WTC11 (cell line): ENCODE results near the gene ZFP36L2. TPM values are rescaled to one million over a fixed set of nuclear protein-coding genes. Genes with fewer than 3 reads are reported as not detected.

Source experiments
- ATAC-seq: fragments of 200-7000 bp; cut with Tn5 transposase; 2 replicates; pipeline ENCODE4 v1.10.0; 2021; ENCODE audit warnings: mild to moderate bottlenecking, moderate library complexity
- CTCF ChIA-PET: fragments of 300-600 bp; sonication (Branson Sonifier 250); formaldehyde crosslinking; loops from one replicate; lab custom pipeline; 2021; ENCODE audit warnings: antibody characterized with exemption; lab: Charles Lee
- POLR2A ChIA-PET: fragments of 350-600 bp; sonication (Branson Sonifier 250); formaldehyde crosslinking; loops from one replicate; lab custom pipeline; 2021; ENCODE audit warnings: antibody characterized with exemption; lab: Charles Lee
- DNase-seq: peaks from one replicate; pipeline ENCODE4 v3.0.0; 2021; ENCODE audit warnings: low spot score
- H3K27ac Mint-ChIP-seq: 2 replicates; pipeline ENCODE4 v1.8.0; 2021; ENCODE audit warnings: mixed read lengths
- H3K27me3 Mint-ChIP-seq: 2 replicates; pipeline ENCODE4 v1.8.0; 2021; ENCODE audit warnings: low read depth, mild to moderate bottlenecking, moderate library complexity, mixed read lengths
- H3K36me3 Mint-ChIP-seq: 2 replicates; pipeline ENCODE4 v1.8.0; 2021; ENCODE audit warnings: mixed read lengths
- H3K4me1 Mint-ChIP-seq: 2 replicates; pipeline ENCODE4 v1.8.0; 2022; ENCODE audit warnings: mixed read lengths
- H3K4me3 Mint-ChIP-seq: 2 replicates; pipeline ENCODE4 v1.8.0; 2021; ENCODE audit warnings: mild to moderate bottlenecking, moderate library complexity, mixed read lengths
- H3K9me3 Mint-ChIP-seq: 2 replicates; pipeline ENCODE4 v1.8.0; 2021; ENCODE audit warnings: mixed read lengths
- ARID4B ChIP-seq: sonication (generic); formaldehyde crosslinking; IDR thresholded peaks from 2 replicates; pipeline ENCODE4 v1.8.0; 2023; ENCODE audit warnings: missing genetic modification reagents, mild to moderate bottlenecking, borderline replicate concordance
- CDX4 ChIP-seq: fragments of 250-450 bp; sonication (Bioruptor Pico); IDR thresholded peaks from 2 replicates; pipeline ENCODE4 v1.9.0; 2021; ENCODE audit warnings: moderate library complexity, mild to moderate bottlenecking, inconsistent platforms, borderline replicate concordance
- CREM ChIP-seq: sonication (generic); formaldehyde crosslinking; IDR thresholded peaks from 2 replicates; pipeline ENCODE4 v1.8.1; 2022; ENCODE audit warnings: mild to moderate bottlenecking, missing genetic modification reagents, moderate library complexity
- ETV6 ChIP-seq: sonication (generic); formaldehyde crosslinking; IDR thresholded peaks from 2 replicates; pipeline ENCODE4 v1.8.1; 2022; ENCODE audit warnings: mild to moderate bottlenecking, missing genetic modification reagents
- FOXJ3 ChIP-seq: sonication (generic); formaldehyde crosslinking; IDR thresholded peaks from 2 replicates; pipeline ENCODE4 v1.9.0; 2021; ENCODE audit warnings: missing genetic modification reagents, mild to moderate bottlenecking, borderline replicate concordance
- GABPB1 ChIP-seq: sonication (generic); formaldehyde crosslinking; IDR thresholded peaks from 2 replicates; pipeline ENCODE4 v1.8.1; 2023; ENCODE audit warnings: mild to moderate bottlenecking, missing genetic modification reagents
- HMGA2 ChIP-seq: fragments of 250-450 bp; sonication (Bioruptor Pico); IDR thresholded peaks from 2 replicates; pipeline ENCODE4 v1.4.0; 2021; ENCODE audit warnings: mild to moderate bottlenecking, moderate library complexity
- JAZF1 ChIP-seq: fragments of 250-450 bp; sonication (Bioruptor Pico); IDR thresholded peaks from 2 replicates; pipeline ENCODE4 v1.9.0; 2021; ENCODE audit warnings: moderate library complexity, mild to moderate bottlenecking, inconsistent platforms
- MXD4 ChIP-seq: fragments of 250-450 bp; sonication (Bioruptor Pico); IDR thresholded peaks from 2 replicates; pipeline ENCODE4 v1.8.0; 2021; ENCODE audit warnings: mild to moderate bottlenecking, moderate library complexity, borderline replicate concordance
- MYBL2 ChIP-seq: sonication (generic); formaldehyde crosslinking; IDR thresholded peaks from 2 replicates; pipeline ENCODE4 v1.8.1; 2023; ENCODE audit warnings: mild to moderate bottlenecking, moderate library complexity, missing genetic modification reagents
- NFE2L1 ChIP-seq: sonication (generic); formaldehyde crosslinking; IDR thresholded peaks from 2 replicates; pipeline ENCODE4 v1.8.1; 2023; ENCODE audit warnings: missing genetic modification reagents
- NR3C1 ChIP-seq: sonication (generic); formaldehyde crosslinking; conservative IDR thresholded peaks from 2 replicates; pipeline ENCODE4 v1.8.1; 2023; ENCODE audit warnings: low read depth, mild to moderate bottlenecking, missing genetic modification reagents
- SP1 ChIP-seq: sonication (generic); formaldehyde crosslinking; conservative IDR thresholded peaks from 2 replicates; pipeline ENCODE4 v1.8.1; 2022; ENCODE audit warnings: missing genetic modification reagents
- TEAD4 ChIP-seq: sonication (generic); formaldehyde crosslinking; IDR thresholded peaks from 2 replicates; pipeline ENCODE4 v1.8.0; 2022; ENCODE audit warnings: mild to moderate bottlenecking, missing genetic modification reagents
- USF1 ChIP-seq: sonication (generic); formaldehyde crosslinking; IDR thresholded peaks from 2 replicates; pipeline ENCODE4 v1.8.0; 2022; ENCODE audit warnings: mild to moderate bottlenecking, missing genetic modification reagents
- ZNF121 ChIP-seq: sonication (generic); formaldehyde crosslinking; IDR thresholded peaks from 2 replicates; pipeline ENCODE4 v1.8.0; 2023; ENCODE audit warnings: missing genetic modification reagents
- total RNA-seq: library from RNA; stranded (reverse); gene quantifications from 3 replicates; pipeline ENCODE4 v1.2.3, GENCODE V29; 2021
- TF ChIP-seq, protein P1 (sequence below): sonication (generic); formaldehyde crosslinking; IDR thresholded peaks from 2 replicates; pipeline ENCODE4 v1.8.0; 2023; ENCODE audit warnings: mild to moderate bottlenecking, missing genetic modification reagents
- TF ChIP-seq, protein P2 (sequence below): sonication (generic); formaldehyde crosslinking; IDR thresholded peaks from 2 replicates; pipeline ENCODE4 v1.8.1; 2023; ENCODE audit warnings: mild to moderate bottlenecking, missing genetic modification reagents

ZFP36L2 gene
- total RNA-seq, 1 experiment from 2014 or later: 50.4 TPM

DNA sequence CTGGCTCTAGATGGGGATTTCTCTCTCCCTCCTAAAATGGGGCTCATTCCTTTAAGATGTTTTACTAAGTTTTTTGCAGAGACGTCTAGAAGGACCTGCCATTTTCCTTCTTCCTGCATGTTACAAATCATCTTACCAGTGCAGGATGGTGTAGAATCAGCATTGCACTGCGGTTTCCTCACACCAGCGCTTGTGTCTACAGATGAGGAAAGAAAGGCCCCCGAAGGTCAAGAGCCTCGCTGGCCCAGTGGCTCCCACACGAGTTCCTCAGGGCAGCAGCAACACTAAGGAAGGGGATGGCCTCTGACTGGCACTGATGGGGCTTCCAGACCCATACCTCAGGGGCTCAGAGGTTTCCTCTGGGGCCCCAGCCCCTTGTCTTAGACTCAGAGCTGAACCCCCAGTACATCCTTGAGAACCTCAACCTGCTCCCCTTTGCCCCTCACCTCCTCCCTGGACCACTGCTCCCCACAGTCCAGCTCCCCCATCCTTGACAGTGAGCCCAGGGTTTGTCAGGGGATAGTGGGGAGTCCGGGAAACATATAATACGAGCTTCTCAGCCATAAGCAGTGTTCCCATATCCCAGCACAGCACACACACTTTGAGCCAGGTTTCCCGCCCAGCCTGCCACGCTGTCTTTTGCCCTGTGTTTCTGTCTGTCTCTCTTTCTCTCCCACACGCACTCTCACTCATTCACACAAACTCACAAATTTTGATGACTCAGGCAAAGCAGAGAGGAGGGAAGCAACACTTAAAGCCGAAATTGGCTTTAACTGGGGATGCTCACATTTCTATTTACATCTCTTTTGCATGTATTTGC is 29.4 kb downstream of the ZFP36L2 start:
- Mint-ChIP-seq H3K27me3 (no peaks in the 10 kb centered on the region), H3K9me3 (no peaks in the 10 kb centered on the region), H3K36me3 (no peaks in the 10 kb centered on the region), H3K27ac (peak overlapping the region; percentile 77; the same call in 1 of the 2 replicates), H3K4me1 (peaks cover 27% of the 10 kb centered on the region), H3K4me3 (no peak overlapping the region)
- TF ChIP-seq NFE2L1 (CRISPR knock-in tag) (no peak), HMGA2 (CRISPR knock-in tag) (no peak), GABPB1 (CRISPR knock-in tag) (no peak), TEAD4 (CRISPR knock-in tag) (no peak), FOXJ3 (CRISPR knock-in tag) (no peak), MXD4 (CRISPR knock-in tag) (no peak), JAZF1 (CRISPR knock-in tag) (no peak), ETV6 (CRISPR knock-in tag) (no peak), CREM (CRISPR knock-in tag) (no peak), NR3C1 (CRISPR knock-in tag) (no peak), ARID4B (CRISPR knock-in tag) (no peak), MYBL2 (no peak), CDX4 (CRISPR knock-in tag) (no peak), SP1 (CRISPR knock-in tag) (no peak), USF1 (CRISPR knock-in tag) (no peak), ZNF121 (CRISPR knock-in tag) (no peak)
- TF ChIP-seq, protein P1, sequence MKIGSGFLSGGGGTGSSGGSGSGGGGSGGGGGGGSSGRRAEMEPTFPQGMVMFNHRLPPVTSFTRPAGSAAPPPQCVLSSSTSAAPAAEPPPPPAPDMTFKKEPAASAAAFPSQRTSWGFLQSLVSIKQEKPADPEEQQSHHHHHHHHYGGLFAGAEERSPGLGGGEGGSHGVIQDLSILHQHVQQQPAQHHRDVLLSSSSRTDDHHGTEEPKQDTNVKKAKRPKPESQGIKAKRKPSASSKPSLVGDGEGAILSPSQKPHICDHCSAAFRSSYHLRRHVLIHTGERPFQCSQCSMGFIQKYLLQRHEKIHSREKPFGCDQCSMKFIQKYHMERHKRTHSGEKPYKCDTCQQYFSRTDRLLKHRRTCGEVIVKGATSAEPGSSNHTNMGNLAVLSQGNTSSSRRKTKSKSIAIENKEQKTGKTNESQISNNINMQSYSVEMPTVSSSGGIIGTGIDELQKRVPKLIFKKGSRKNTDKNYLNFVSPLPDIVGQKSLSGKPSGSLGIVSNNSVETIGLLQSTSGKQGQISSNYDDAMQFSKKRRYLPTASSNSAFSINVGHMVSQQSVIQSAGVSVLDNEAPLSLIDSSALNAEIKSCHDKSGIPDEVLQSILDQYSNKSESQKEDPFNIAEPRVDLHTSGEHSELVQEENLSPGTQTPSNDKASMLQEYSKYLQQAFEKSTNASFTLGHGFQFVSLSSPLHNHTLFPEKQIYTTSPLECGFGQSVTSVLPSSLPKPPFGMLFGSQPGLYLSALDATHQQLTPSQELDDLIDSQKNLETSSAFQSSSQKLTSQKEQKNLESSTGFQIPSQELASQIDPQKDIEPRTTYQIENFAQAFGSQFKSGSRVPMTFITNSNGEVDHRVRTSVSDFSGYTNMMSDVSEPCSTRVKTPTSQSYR (CRISPR knock-in tag): no peak
- TF ChIP-seq, protein P2, sequence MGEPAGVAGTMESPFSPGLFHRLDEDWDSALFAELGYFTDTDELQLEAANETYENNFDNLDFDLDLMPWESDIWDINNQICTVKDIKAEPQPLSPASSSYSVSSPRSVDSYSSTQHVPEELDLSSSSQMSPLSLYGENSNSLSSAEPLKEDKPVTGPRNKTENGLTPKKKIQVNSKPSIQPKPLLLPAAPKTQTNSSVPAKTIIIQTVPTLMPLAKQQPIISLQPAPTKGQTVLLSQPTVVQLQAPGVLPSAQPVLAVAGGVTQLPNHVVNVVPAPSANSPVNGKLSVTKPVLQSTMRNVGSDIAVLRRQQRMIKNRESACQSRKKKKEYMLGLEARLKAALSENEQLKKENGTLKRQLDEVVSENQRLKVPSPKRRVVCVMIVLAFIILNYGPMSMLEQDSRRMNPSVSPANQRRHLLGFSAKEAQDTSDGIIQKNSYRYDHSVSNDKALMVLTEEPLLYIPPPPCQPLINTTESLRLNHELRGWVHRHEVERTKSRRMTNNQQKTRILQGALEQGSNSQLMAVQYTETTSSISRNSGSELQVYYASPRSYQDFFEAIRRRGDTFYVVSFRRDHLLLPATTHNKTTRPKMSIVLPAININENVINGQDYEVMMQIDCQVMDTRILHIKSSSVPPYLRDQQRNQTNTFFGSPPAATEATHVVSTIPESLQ (CRISPR knock-in tag): no peak
- ATAC-seq (no peak), DNase-seq (no peak)
- POLR2A ChIA-PET: interaction anchor here (0.7 to 1.2 kb wide), 2 partner anchors 10 to 17 kb away, joined by 3 read pairs; no protein-coding TSS in a partner anchor
- CTCF ChIA-PET: interaction anchor here (0.7 to 1.1 kb wide), 2 partner anchors 9 to 30 kb away, joined by 3 to 4 read pairs; partner anchors contain the start of gene ZFP36L2
